Keratinocyte (primary cell): Measurements from ENCODE around the gene CKS1B. TPM values are rescaled to one million over a fixed set of nuclear protein-coding genes. Genes with fewer than 3 reads are reported as not detected.

ENCODE experiments used
- DNase-seq: peaks from one replicate; pipeline ENCODE4 v3.0.0-alpha.2; 2011; ENCODE audit warnings: low read depth, missing footprints, low spot score
- FAIRE-seq: peaks from 2 replicates; lab custom pipeline; 2011; peaks lifted over from hg19 to GRCh38; lab: Jason Lieb, UNC
- H2AFZ ChIP-seq: 2 replicates; pipeline ENCODE4 v1.6.0; 2012; ENCODE audit warnings: low read length, control low read depth, inconsistent platforms; ENCODE audit not compliant: control insufficient read depth
- H3K27ac ChIP-seq: 2 replicates; pipeline ENCODE4 v1.5.1; 2011; ENCODE audit warnings: low read length; ENCODE audit not compliant: control insufficient read depth, insufficient read depth
- H3K27me3 ChIP-seq: 3 replicates; pipeline ENCODE4 v1.6.0; 2011; ENCODE audit warnings: low read length; ENCODE audit not compliant: control insufficient read depth, insufficient read depth; ENCODE audit errors: extremely low read depth
- H3K36me3 ChIP-seq, 2 experiments: 2 replicates in 1 of 2; 3 replicates in 1 of 2; pipeline ENCODE4 v1.5.1; 2011; ENCODE audit warnings: low read length in 2 of 2, mild to moderate bottlenecking in 1 of 2; ENCODE audit not compliant: control insufficient read depth in 2 of 2, insufficient read depth in 2 of 2; ENCODE audit errors: extremely low read depth in 1 of 2
- H3K4me1 ChIP-seq: 3 replicates; pipeline ENCODE4 v1.5.1; 2011; ENCODE audit warnings: low read length; ENCODE audit not compliant: control insufficient read depth, insufficient read depth; ENCODE audit errors: extremely low read depth
- H3K4me2 ChIP-seq: 3 replicates; pipeline ENCODE4 v1.6.0; 2011; ENCODE audit warnings: low read depth, low read length; ENCODE audit not compliant: control insufficient read depth, insufficient read depth; ENCODE audit errors: extremely low read depth
- H3K4me3 ChIP-seq, 3 experiments: fragments of 200-600 bp in 1 of 3; sonication (generic) in 1 of 3; 2 replicates in 2 of 3; 3 replicates in 1 of 3; pipeline ENCODE4 v1.5.1; 2011 to 2016; ENCODE audit warnings: low read length in 3 of 3, mild to moderate bottlenecking in 3 of 3, control low read depth in 2 of 3, inconsistent platforms in 1 of 3, low read depth in 1 of 3, mixed read lengths in 1 of 3, mixed run types in 1 of 3, moderate library complexity in 1 of 3; ENCODE audit not compliant: control insufficient read depth in 2 of 3, insufficient read depth in 2 of 3; ENCODE audit errors: extremely low read depth in 1 of 3
- H3K79me2 ChIP-seq: 2 replicates; pipeline ENCODE4 v1.6.0; 2012; ENCODE audit warnings: low read length; ENCODE audit not compliant: control insufficient read depth, insufficient read depth
- H3K9ac ChIP-seq: 3 replicates; pipeline ENCODE4 v1.6.0; 2011; ENCODE audit warnings: low read length; ENCODE audit not compliant: control insufficient read depth, insufficient read depth; ENCODE audit errors: extremely low read depth
- H3K9me1 ChIP-seq: 3 replicates; pipeline ENCODE4 v1.6.0; 2011; ENCODE audit warnings: low read length; ENCODE audit not compliant: control insufficient read depth, insufficient read depth; ENCODE audit errors: extremely low read depth
- H3K9me3 ChIP-seq: 2 replicates; pipeline ENCODE4 v1.5.1; 2012; ENCODE audit warnings: low read depth, low read length; ENCODE audit not compliant: control insufficient read depth
- H4K20me1 ChIP-seq: 3 replicates; pipeline ENCODE4 v1.6.0; 2011; ENCODE audit warnings: low read length; ENCODE audit not compliant: control insufficient read depth, insufficient read depth; ENCODE audit errors: extremely low read depth
- CTCF ChIP-seq, 3 experiments: IDR thresholded peaks in 1 of 3; conservative IDR thresholded peaks in 1 of 3; optimal IDR thresholded peaks in 1 of 3; 2 replicates in 2 of 3; 3 replicates in 1 of 3; pipeline versions ENCODE3 to v1.5.1; 2011; ENCODE audit warnings: low read length in 3 of 3, mild to moderate bottlenecking in 3 of 3, moderate library complexity in 2 of 3, control low read depth in 1 of 3, inconsistent platforms in 1 of 3; ENCODE audit not compliant: insufficient read depth in 2 of 3; ENCODE audit errors: extremely low read depth in 1 of 3
- EZH2 ChIP-seq: IDR thresholded peaks from one replicate; pipeline ENCODE4 v1.6.1; 2012; ENCODE audit warnings: inconsistent platforms, mild to moderate bottlenecking, low read length, moderate library complexity
- dilution Hi-C: fragments of 300-500 bp; cut with MboI; formaldehyde crosslinking; loops from one replicate; pipeline ENCODE4 v1.7.0; 2020; ENCODE audit warnings: low sequenced_read_pairs; ENCODE audit not compliant: extremely low pct_ligation_motif_present
- polyA plus RNA-seq, 5 experiments: library from polyadenylated mRNA; depleted of rRNA in 3 of 5; stranded (reverse) in 3 of 5; stranded (forward) in 1 of 5; unstranded in 1 of 5; fragments of >200 nt; gene quantifications; 1 replicate in 1 of 5; 2 replicates in 3 of 5; 3 replicates in 1 of 5; pipeline versions ENCODE4 v1.2.1 to v1.2.3, GENCODE V29; 2011 to 2012; ENCODE audit warnings: missing spikeins in 2 of 5, low read depth in 1 of 5, low replicate concordance in 1 of 5

CKS1B gene
- polyA plus RNA-seq, 1 donor (not counting 4 experiments of a cell fraction or from before 2014, with no cell fraction given): 300 TPM

GRCh38 chr1:155008015-155008941 is 33.8 kb downstream of the CKS1B start:
- H3K27ac ChIP-seq: no peak overlapping the region
- H3K27me3 ChIP-seq: no peaks in the 10 kb centered on the region
- peaks cover 86% of the 10 kb centered on the region for H3K4me1 ChIP-seq
- peaks cover 76% of the 10 kb centered on the region for H3K79me2 ChIP-seq
- no peak overlapping the region for H2AFZ ChIP-seq
- peak overlapping the region; percentile 33 for H3K9ac ChIP-seq
- no peaks in the 10 kb centered on the region for H3K9me3 ChIP-seq
- peak overlapping the region; percentile 66 for H3K4me2 ChIP-seq
- no peak for TF ChIP-seq CTCF (optimal IDR thresholded peaks at IDR 0.05 in 1 of 3, IDR thresholded peaks at IDR 0.05 in 1 of 3, conservative IDR thresholded peaks at IDR 0.05 in 1 of 3; ENCODE audit: extremely low read depth in 1 of 3, insufficient read depth in 2 of 3, low read length in 3 of 3)
- no peak for TF ChIP-seq EZH2
- no peak for FAIRE-seq
- dilution Hi-C loops: no loop called here
- no peak for DNase-seq
- no peaks in the 10 kb centered on the region for H3K9me1 ChIP-seq
- H3K36me3 ChIP-seq: peaks cover 4 to 35% of the 10 kb centered on the region in 2 experiments
- peaks cover 3% of the 10 kb centered on the region for H4K20me1 ChIP-seq
- peak overlapping the region; percentile 37 to 57 (median 44) for H3K4me3 ChIP-seq

- Histone ChIP-seq H4K20me1 (peaks cover 6% of the 10 kb centered on the region), H3K27me3 (no peaks in the 10 kb centered on the region), H3K79me2 (peaks cover 70% of the 10 kb centered on the region), H3K4me3 (peak overlapping the region in 2 of 3 experiments; percentile 37 to 38), H2AFZ (no peak overlapping the region), H3K27ac (no peak overlapping the region), H3K4me1 (peaks cover 87% of the 10 kb centered on the region), H3K9ac (no peak overlapping the region), H3K9me1 (no peaks in the 10 kb centered on the region), H3K9me3 (no peaks in the 10 kb centered on the region), H3K4me2 (peak overlapping the region; percentile 66), H3K36me3 (peaks cover 10 to 42% of the 10 kb centered on the region in 2 experiments)
- dilution Hi-C loops: no loop called here
- DNase-seq (no peak), FAIRE-seq (no peak)
- TF ChIP-seq CTCF (optimal IDR thresholded peaks at IDR 0.05 in 1 of 3, IDR thresholded peaks at IDR 0.05 in 1 of 3, conservative IDR thresholded peaks at IDR 0.05 in 1 of 3; ENCODE audit: extremely low read depth in 1 of 3, insufficient read depth in 2 of 3, low read length in 3 of 3) (no peak), EZH2 (no peak)
Observed at GRCh38 chr1:155009221-155009711, 34.8 kb downstream of the CKS1B start.
